Tibial artery (tissue), 4 donors: ENCODE data around the gene SH3GL1.

Experiments
- DNase-seq, 2 donors: peaks; one replicate each; pipeline ENCODE4 v3.0.0-alpha.2; 2019
- H3K27ac ChIP-seq, 2 donors: fragments of 200-600 bp; sonication (generic) in 1 of 2; 1 replicate in 1 of 2; 2 replicates in 1 of 2; pipeline ENCODE4 v1.5.1; 2018 to 2019; ENCODE audit warnings: mild to moderate bottlenecking in 1 of 2
- H3K27me3 ChIP-seq, 2 donors: fragments of 200-600 bp; sonication (generic) in 1 of 2; one replicate each; pipeline versions ENCODE4 v1.5.1 to v1.6.0; 2016 to 2019
- H3K36me3 ChIP-seq, 3 donors: fragments of 200-600 bp; sonication (generic) in 2 of 3; one replicate each; pipeline ENCODE4 v1.5.1; 2016 to 2019; ENCODE audit warnings: mild to moderate bottlenecking in 2 of 3
- H3K4me1 ChIP-seq, 4 donors: fragments of 200-600 bp; sonication (generic) in 2 of 4; 1 replicate in 3 of 4; 2 replicates in 1 of 4; pipeline ENCODE4 v1.5.1; 2016 to 2019
- H3K4me3 ChIP-seq, 2 donors: fragments of 200-600 bp; sonication (generic) in 1 of 2; 1 replicate in 1 of 2; 2 replicates in 1 of 2; pipeline ENCODE4 v1.5.1; 2018 to 2019; ENCODE audit warnings: mild to moderate bottlenecking in 2 of 2
- H3K9me3 ChIP-seq, 3 donors: fragments of 200-600 bp; sonication (generic) in 1 of 3; one replicate each; pipeline ENCODE4 v1.5.1; 2016 to 2019
- CTCF ChIP-seq, 2 experiments: fragments of 200-600 bp in 1 of 2; fragments of 450-650 bp in 1 of 2; IDR thresholded peaks; one replicate each; pipeline ENCODE4 v1.5.1; 2017 to 2019; ENCODE audit warnings: antibody characterized with exemption in 2 of 2, mild to moderate bottlenecking in 1 of 2, moderate library complexity in 1 of 2
- intact Hi-C: fragments of 100-400 bp; cut with DNase I; formaldehyde crosslinking; loops from one replicate; pipeline ENCODE4 v1.15.0; 2023; ENCODE audit warnings: low total_unique reads

Gene SH3GL1

GRCh38 chr19:4376028-4376670 is 24.2 kb downstream of the SH3GL1 start:
- TF ChIP-seq CTCF (IDR thresholded peaks at IDR 0.05): no peak
- Histone ChIP-seq H3K4me3 (no peak overlapping the region), H3K4me1 (peaks cover 23 to 92% (median 72%) of the 10 kb centered on the region in 4 donors), H3K9me3 (no peaks in the 10 kb centered on the region), H3K27me3 (no peaks in the 10 kb centered on the region), H3K36me3 (no peaks in the 10 kb centered on the region), H3K27ac (peak overlapping the region; percentile 84 to 97)
- DNase-seq: peak in 1 of 2 donors; percentile 60
- intact Hi-C loops: no loop called here

- peak; percentile 26 to 41 for TF ChIP-seq CTCF (IDR thresholded peaks at IDR 0.05)
- intact Hi-C loops: loop anchor here (2.0 kb wide), 1 partner anchor 25 kb away; the partner anchor contains the start of gene SH3GL1
- H3K4me1 ChIP-seq: peaks cover 23 to 94% (median 79%) of the 10 kb centered on the region in 4 donors
- H3K36me3 ChIP-seq: no peaks in the 10 kb centered on the region
- H3K9me3 ChIP-seq: no peaks in the 10 kb centered on the region
- peak; percentile 48 to 89 for DNase-seq
- H3K27ac ChIP-seq: peak overlapping the region; percentile 84 to 97
- H3K4me3 ChIP-seq: peak overlapping the region in 1 of 2 donors; percentile 0
- no peaks in the 10 kb centered on the region for H3K27me3 ChIP-seq
These were observed 25.0 kb downstream of the SH3GL1 start for GRCh38 chr19:4375164-4376027.

- Histone ChIP-seq H3K27me3 (no peaks in the 10 kb centered on the region), H3K4me3 (peak overlapping the region in 1 of 2 donors; percentile 0), H3K9me3 (no peaks in the 10 kb centered on the region), H3K36me3 (no peaks in the 10 kb centered on the region), H3K27ac (peak overlapping the region; percentile 84 to 97), H3K4me1 (peaks cover 23 to 94% (median 82%) of the 10 kb centered on the region in 4 donors)
- intact Hi-C loops: loop anchor here (2.0 kb wide), 1 partner anchor 26 kb away; the partner anchor contains the start of gene SH3GL1
- peak; percentile 88 to 96 for DNase-seq
- no peak for TF ChIP-seq CTCF (IDR thresholded peaks at IDR 0.05)
These were observed 25.7 kb downstream of the SH3GL1 start for GRCh38 chr19:4374498-4375163.

- DNase-seq: peak; percentile 74 to 91
- no peaks in the 10 kb centered on the region for H3K27me3 ChIP-seq
- peak overlapping the region in 1 of 2 donors; percentile 12 for H3K4me3 ChIP-seq
- peaks cover 23 to 94% (median 87%) of the 10 kb centered on the region in 4 donors for H3K4me1 ChIP-seq
- H3K36me3 ChIP-seq: no peaks in the 10 kb centered on the region
- peak overlapping the region; percentile 84 to 97 for H3K27ac ChIP-seq
- no peak for TF ChIP-seq CTCF (IDR thresholded peaks at IDR 0.05)
- intact Hi-C loops: loop anchor here (2.0 kb wide), 1 partner anchor 27 kb away; the partner anchor contains the start of gene SH3GL1
- no peaks in the 10 kb centered on the region for H3K9me3 ChIP-seq
These were observed 26.5 kb downstream of the SH3GL1 start for GRCh38 chr19:4373601-4374497.
